Measurements from ENCODE around the gene STAT4.

Gene STAT4, protein sequence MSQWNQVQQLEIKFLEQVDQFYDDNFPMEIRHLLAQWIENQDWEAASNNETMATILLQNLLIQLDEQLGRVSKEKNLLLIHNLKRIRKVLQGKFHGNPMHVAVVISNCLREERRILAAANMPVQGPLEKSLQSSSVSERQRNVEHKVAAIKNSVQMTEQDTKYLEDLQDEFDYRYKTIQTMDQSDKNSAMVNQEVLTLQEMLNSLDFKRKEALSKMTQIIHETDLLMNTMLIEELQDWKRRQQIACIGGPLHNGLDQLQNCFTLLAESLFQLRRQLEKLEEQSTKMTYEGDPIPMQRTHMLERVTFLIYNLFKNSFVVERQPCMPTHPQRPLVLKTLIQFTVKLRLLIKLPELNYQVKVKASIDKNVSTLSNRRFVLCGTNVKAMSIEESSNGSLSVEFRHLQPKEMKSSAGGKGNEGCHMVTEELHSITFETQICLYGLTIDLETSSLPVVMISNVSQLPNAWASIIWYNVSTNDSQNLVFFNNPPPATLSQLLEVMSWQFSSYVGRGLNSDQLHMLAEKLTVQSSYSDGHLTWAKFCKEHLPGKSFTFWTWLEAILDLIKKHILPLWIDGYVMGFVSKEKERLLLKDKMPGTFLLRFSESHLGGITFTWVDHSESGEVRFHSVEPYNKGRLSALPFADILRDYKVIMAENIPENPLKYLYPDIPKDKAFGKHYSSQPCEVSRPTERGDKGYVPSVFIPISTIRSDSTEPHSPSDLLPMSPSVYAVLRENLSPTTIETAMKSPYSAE

GRCh38 chr2:191150600-191151330 lies at the start of gene STAT4:
STAT4 (minus strand) TSS chr2:191150994; CDS start chr2:191148203, 2,791 bp downstream.
- peak; percentile 53 for DNase-seq

- no peak for DNase-seq
Observed at GRCh38 chr2:191199929-191200512, 49.2 kb upstream of the STAT4 start.

- DNase-seq, result no peak
Observed at GRCh38 chr2:191198271-191198670, 47.5 kb upstream of the STAT4 start.

- no peak for DNase-seq
Observed at GRCh38 chr2:191197096-191197495, 46.3 kb upstream of the STAT4 start.

DNA sequence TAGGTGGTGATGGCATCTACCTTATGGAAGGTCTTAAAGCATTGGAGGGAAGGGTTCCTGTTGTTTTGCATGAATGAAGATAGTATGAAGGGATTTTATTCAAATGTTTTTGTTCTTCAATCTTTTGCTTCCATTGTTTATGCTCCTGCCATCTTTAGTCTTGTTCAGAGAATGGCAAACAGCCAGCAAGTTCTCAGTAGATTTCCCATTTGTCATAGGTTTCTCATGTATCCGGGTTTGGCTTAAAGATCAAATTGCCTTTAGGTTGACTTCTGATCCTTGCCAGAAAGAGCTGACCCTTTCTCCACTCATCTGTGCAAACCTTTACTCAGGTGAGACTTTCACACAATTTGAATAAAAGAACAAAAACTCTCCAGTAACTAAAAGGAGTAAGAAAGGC lies 44.2 kb upstream of the STAT4 start:
- no peak for DNase-seq

DNA sequence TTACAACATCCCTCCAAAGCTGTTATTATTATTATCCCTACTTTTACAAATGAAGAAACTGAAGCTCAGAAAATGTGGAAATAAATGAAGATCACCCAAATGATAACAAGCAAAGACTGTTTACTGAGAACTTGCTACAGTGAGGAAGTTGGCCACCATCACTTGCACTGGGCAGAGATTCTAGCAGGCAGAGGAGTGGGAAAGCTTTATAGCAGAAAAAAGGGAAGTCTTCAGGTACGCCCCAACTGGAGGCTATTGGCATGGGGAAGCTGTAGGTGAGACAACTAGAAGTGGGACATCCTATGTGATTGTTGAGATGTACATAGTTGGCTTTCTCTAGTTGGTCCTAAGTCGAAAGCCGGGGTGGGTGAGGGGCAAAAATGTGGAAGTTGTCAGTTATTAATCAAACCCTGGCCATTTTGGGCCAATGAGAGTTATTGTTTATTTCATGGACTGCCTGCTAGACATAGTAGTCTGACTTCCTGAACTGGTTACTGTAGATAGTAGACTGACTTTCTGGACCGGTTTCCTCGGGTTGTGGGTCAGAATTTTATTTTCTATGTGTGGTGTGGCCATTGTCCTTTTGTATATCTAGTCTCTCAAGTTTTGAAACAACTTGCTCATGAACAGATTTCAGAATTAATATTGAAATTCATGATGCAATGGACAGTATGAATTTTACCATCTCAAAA lies 40.2 kb upstream of the STAT4 start:
- peak; percentile 42 for DNase-seq

DNA sequence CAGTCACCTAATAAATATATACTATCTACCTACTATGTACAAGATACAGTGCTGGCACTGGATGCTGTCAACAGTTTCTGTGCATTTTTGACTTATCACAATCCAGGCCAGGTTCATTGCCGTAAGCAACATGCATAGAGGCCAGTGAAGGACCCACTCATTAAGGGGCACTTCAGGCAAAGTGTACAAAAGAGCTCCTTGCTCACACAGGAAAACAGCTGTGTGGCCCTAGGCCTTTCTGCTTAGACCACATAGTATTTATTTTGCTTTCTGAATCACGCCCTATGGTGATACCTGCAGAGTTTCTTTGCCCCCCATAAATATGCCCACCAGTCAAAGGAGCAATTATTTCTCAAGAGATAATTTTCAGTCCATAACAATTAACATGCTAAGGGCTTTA lies 39.6 kb upstream of the STAT4 start:
- DNase-seq, result no peak

DNA sequence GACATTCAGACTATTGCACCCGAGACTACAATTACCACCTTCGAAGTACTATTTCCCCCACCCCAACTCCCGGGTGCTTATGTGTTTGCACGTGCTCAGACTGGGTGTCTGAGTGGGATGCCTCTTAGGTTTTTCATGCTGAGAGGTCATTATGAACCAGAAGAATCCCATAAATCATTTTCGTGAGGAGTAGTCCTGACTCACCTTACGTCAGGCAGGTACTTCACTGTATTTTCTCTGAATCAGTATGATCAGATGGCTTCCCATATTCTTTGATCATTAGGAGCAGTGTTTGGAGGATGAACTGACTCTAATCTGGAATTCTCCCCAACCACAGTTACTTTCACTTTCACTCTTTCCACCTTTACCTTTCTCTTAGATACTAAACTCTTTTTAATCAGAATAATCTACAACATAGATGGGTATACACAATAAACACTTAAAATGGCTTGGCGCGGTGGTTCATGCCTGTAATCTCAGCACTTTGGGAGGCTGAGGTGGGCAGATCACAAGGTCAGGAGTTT lies 38.4 kb upstream of the STAT4 start:
- no peak for DNase-seq

- no peak for DNase-seq
Observed at GRCh38 chr2:191188550-191189093, 37.8 kb upstream of the STAT4 start.

DNA sequence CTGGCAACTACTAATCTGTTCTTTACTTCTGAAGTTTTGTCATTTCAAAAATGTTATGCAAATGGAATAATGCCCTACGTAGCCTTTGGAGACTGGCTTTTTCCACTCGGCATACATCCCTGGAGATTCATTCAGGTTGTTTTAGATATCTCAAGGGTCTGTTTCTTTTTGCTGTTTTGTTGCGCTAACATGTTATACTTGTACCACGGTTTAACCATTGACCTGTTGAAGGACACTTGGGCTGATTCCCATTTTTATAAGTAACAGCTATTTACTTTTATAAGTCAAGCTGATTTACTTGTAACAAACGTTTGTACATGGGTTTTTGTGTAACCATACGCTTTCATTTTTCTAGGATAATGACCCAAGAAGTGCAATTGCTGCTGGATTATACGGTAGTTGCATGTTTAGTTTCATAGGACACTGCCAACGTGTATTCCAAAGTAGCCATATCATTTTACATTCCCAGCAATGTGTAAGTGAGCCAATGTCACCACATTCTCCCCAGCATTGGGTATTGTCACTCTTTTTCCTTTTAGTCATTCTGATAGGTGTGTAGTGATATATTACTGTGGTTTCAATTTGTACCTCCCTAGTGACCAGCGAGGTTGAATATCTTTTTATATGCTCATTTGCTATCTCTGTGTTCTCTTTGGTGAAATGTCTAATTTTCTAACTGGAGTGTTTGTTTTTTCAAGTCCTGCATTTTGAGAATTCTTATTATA lies 36.5 kb upstream of the STAT4 start:
- DNase-seq, result no peak

- no peak for DNase-seq
Observed at GRCh38 chr2:191184457-191184856, 33.7 kb upstream of the STAT4 start.

- no peak for DNase-seq
Observed at GRCh38 chr2:191183516-191183915, 32.7 kb upstream of the STAT4 start.

DNA sequence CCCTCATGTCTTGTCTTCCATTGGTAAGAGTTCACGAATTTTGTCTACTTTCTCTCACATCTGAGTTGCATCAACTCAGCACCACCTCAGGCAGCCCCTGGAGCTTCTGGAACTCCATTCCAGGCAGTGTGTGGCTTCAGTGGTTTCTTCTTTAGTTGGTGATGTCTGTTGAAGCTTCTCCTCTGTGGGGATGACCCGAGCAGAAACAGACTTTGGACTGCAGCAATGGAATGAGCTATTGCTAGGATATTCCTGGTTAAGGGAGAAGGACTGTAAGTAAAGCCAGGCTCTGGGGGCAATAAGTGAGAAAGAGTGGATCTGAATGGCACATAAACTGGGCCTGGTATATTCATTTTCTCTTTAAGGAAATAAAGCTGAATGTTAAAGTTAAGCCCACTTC lies 32.3 kb upstream of the STAT4 start:
- no peak for DNase-seq

GRCh38 chr2:191180713-191181112 lies 29.9 kb upstream of the STAT4 start:
- DNase-seq, result no peak

DNA sequence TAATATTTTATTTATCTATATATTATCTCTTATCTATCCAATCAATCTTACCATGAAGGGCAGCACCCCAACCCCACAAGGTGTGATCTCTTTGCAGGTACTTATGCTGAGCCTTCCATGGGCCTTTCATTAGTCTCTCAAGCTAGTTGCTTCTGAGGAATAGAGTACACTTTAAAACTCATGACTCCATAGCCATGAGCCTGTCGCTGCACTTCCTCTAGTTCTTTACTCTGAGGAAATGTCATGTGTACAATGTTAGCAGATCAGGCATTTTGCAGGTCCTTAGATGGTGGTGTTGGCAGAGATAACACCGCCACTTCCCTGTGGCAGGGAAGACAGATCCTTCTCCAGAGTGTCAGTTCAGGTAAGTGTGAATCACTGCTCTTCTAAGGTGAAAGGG lies 29.5 kb upstream of the STAT4 start:
- no peak for DNase-seq

DNA sequence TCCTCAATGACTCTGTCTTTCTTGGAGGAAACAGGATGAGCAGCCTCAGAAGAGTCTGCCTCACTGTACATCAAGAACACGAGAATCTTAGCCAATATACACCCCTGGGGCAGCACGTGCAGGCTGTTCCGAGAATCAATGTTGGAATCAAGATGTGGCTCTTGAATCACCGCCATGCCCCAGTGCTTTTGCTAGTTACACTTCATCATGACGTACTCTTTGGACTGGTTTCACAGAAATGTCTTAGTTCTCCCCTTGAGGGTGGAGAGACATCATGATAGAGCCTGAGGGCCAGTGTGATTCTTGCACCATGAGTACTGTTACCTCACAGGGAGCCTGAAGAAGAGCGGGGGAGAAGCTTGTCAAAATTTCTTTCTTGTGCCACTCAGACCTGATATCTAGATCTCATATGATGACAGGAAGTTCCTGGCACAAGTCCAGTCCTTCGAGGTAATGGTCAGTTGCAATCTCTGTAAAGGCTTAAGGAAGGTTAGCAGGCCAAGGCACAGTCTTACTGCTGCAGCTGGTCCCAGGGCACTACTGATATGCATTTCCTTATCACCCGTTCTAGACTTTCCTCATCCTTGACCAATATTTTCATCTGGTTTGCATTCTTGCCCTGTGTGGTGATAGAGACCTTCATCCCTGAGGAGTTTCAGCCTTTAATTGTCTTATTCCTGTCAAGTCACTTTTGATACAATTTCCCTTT lies 28.2 kb upstream of the STAT4 start:
- peak; percentile 41 for DNase-seq

DNA sequence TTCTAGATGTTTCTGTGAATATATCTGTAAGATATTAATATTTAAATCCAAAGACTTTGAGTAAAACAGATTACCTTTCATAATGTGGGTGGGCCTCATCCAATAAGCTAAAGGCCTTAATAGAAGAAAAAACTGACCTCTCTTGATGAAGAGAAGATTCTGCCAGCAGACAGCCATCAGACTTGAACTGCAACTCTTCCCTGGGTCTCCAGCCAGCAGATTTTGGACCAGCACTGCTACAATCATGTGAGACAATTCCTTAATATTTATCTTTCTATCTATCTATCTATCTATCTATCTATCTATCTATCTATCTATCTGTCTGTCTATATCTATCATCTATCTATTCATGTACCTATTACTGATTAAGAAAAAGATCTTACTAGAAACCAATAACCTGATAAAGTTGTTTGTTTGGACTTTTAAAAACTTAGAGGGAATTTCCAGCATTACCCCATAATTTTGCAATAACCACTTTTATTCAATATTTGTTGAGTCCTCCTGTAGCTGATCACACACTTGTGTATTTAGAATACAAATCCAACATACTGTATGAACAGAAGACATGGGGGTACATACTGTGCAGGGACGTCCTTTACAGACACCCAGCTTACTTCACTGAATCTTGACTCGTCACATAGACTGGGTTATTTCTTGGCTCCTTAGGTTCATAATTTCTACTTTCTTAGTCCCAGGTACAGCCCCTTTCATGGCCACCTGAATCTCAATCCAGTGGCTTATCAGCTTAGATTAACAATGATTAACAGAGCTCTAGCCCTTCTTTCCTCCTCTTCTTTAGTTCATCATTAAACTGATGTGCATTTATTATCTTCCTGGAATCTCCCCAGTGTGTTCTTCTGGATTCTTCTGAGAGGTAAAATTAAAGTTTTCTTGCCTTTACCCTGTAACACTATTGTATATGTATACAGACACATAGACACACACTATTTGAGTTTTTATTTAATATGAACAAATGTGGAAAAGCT lies 27.2 kb upstream of the STAT4 start:
- DNase-seq, result no peak

DNA sequence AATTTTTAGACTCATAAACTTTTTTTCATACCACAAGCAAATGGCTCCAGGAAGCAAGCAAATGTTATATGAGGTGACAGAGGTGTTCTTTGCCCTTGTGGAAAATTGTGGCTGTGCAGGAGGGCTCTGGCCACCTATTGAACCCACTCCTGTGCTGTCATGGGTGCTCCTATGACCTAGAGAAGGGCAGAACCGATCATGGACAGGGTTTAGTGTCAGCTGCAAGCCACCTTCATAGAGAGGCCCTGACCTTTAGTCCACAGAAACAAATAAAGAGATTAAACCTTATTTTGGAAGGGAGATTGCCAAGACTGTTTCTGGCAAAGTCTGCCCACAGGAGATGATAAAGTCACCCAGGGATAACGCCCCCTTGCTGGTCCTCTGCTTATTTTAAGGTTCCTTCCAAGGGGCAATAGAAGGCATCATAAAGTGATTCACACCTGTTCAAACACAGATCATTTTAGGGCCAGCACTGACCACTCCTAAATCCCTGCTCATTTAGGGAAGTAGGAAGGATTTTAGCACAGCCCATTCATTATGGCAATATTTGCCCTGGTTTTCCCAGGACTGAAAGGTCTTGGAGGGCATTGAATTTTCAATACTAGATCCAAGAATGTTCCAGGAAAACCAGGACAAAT lies 26.1 kb upstream of the STAT4 start:
- DNase-seq, result no peak

DNA sequence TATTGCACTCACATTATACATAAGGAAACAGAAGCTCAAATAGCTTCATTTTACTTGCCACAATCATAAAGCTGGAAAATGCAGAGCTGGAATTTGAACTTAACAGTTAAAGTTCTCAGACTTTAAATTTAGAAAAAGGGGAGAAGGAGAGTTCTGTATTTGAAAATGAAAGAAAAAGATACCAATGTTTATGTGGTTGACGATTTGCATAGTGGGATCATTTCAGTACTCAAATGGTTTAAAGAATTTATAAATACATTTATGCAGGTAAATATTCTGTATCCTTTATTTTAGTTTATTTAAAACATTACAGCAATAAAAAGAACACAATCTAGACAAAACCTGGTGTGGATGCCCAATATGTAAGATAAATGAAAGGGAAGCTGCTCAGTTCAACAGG lies 25.5 kb upstream of the STAT4 start:
- DNase-seq, result no peak
